ENCODE measurements around the gene ZNF512B. TPM values are rescaled to one million over a fixed set of nuclear protein-coding genes. Genes with fewer than 3 reads are reported as not detected.

ZNF512B gene
- total and polyA plus RNA-seq, 2 donors (not counting 3 experiments of a cell fraction or from before 2014, with no cell fraction given), result 8.7 to 30.0 TPM

- Histone ChIP-seq H3K27me3 (ENCODE audit: control insufficient read depth in 2 of 2, insufficient read depth in 2 of 2, low read length in 2 of 2) (no peaks in the 10 kb centered on the region), H3K79me2 (ENCODE audit: control insufficient read depth, insufficient read depth, low read length) (peaks cover 16% of the 10 kb centered on the region), H3K27ac (ENCODE audit: insufficient read depth, low read depth, low read length) (no peak overlapping the region), H3K9ac (replicated peaks; ENCODE audit: extremely low read depth, insufficient read depth, low read length) (no peak overlapping the region), H3K4me3 (replicated peaks in 1 of 3; ENCODE audit: insufficient read depth in 1 of 3, low read depth in 1 of 3, low read length in 3 of 3) (peak overlapping the region; percentile 19 to 40 (median 27)), H3K4me1 (ENCODE audit: control insufficient read depth, extremely low read depth, insufficient read depth, low read length) (peaks cover 21% of the 10 kb centered on the region), H3K4me2 (ENCODE audit: insufficient read depth, low read length) (peak overlapping the region; percentile 31), H3K36me3 (ENCODE audit: control insufficient read depth in 2 of 2, extremely low read depth in 1 of 2, insufficient read depth in 2 of 2, low read length in 2 of 2) (peaks cover 0 to 2% of the 10 kb centered on the region in 2 experiments), H4K20me1 (replicated peaks; ENCODE audit: control insufficient read depth, extremely low read depth, insufficient read depth, low read length) (no peaks in the 10 kb centered on the region), H2AFZ (ENCODE audit: low read depth, low read length) (peak overlapping the region; percentile 29), H3K9me1 (replicated peaks; ENCODE audit: control insufficient read depth, extremely low read depth, insufficient read depth, low read length) (no peaks in the 10 kb centered on the region), H3K9me3 (replicated peaks; ENCODE audit: control insufficient read depth, insufficient read depth, low read length) (no peaks in the 10 kb centered on the region)
- no TSS peak for BruUV-seq (replicated peaks)
- peak; percentile 63 for FAIRE-seq
- intact Hi-C loops (cut with micrococcal nuclease), result no loop called here
- no peak for TF ChIP-seq EZH2 (IDR thresholded peaks at IDR 0.05; ENCODE audit: borderline replicate concordance, low read depth, low read length, severe bottlenecking)
- peak; percentile 34 for TF ChIP-seq POLR2AphosphoS5 (IDR thresholded peaks at IDR 0.05; ENCODE audit: insufficient read depth, low read depth, low read length)
- POLR2A ChIA-PET, result no interaction called here
- dilution Hi-C loops (cut with MboI; ENCODE audit: extremely low pct_ligation_motif_present, low sequenced_read_pairs), result no loop called here
- CTCF ChIA-PET, result interaction anchor here (0.6 to 4.2 kb wide), 11 partner anchors 16 to 441 kb away, joined by 3 to 34 read pairs (median 6); partner anchors contain the start of genes HELZ2, OPRL1, PTK6 and RGS19
- DNase-seq (ENCODE audit: low read depth, low spot score), result peak; percentile 30
These were observed 8.8 kb upstream of the ZNF512B start for GRCh38 chr20:63978319-63979228.

GRCh38 chr20:63977739-63978276 lies 8.1 kb upstream of the ZNF512B start:
- Histone ChIP-seq H2AFZ (ENCODE audit: low read depth, low read length) (no peak overlapping the region), H3K36me3 (ENCODE audit: control insufficient read depth in 2 of 2, extremely low read depth in 1 of 2, insufficient read depth in 2 of 2, low read length in 2 of 2) (no peaks in the 10 kb centered on the region)
- intact Hi-C loops (cut with micrococcal nuclease), result no loop called here

More at GRCh38 chr20:63977739-63978276, 8.1 kb upstream of the ZNF512B start:
- ChIA-PET CTCF (interaction anchor here (1.6 kb wide), 1 partner anchor 440 kb away, joined by 9 read pairs; the partner anchor contains the start of gene PTK6), POLR2A (no interaction called here)
- no peak overlapping the region for H3K4me3 ChIP-seq (replicated peaks in 1 of 3; ENCODE audit: insufficient read depth in 1 of 3, low read depth in 1 of 3, low read length in 3 of 3)
- FAIRE-seq, result peak; percentile 55
- H3K79me2 ChIP-seq (ENCODE audit: control insufficient read depth, insufficient read depth, low read length), result peaks cover 13% of the 10 kb centered on the region
- TF ChIP-seq POLR2AphosphoS5 (IDR thresholded peaks at IDR 0.05; ENCODE audit: insufficient read depth, low read depth, low read length) (no peak), MAX (IDR thresholded peaks at IDR 0.05; ENCODE audit: insufficient read depth, insufficient read length) (no peak), CTCF (IDR thresholded peaks at IDR 0.05; ENCODE audit: extremely low read depth in 1 of 2, insufficient read depth in 1 of 2, low read depth in 1 of 2, low read length in 2 of 2) (no peak), FOS (IDR thresholded peaks at IDR 0.05; ENCODE audit: borderline replicate concordance, insufficient read depth, low read length) (no peak), JUN (IDR thresholded peaks at IDR 0.05; ENCODE audit: borderline replicate concordance, insufficient read depth, insufficient read length, low read depth) (no peak), MYC (IDR thresholded peaks at IDR 0.05; ENCODE audit: low read depth, low read length) (no peak), POLR2A (IDR thresholded peaks at IDR 0.05; ENCODE audit: low read depth, low read length) (no peak), EZH2 (IDR thresholded peaks at IDR 0.05; ENCODE audit: borderline replicate concordance, low read depth, low read length, severe bottlenecking) (no peak)
- dilution Hi-C loops (cut with MboI; ENCODE audit: extremely low pct_ligation_motif_present, low sequenced_read_pairs), result no loop called here
- DNase-seq (ENCODE audit: low read depth, low spot score), result no peak
- H3K4me2 ChIP-seq (ENCODE audit: insufficient read depth, low read length), result no peak overlapping the region
- H4K20me1 ChIP-seq (replicated peaks; ENCODE audit: control insufficient read depth, extremely low read depth, insufficient read depth, low read length), result no peaks in the 10 kb centered on the region
- H3K4me1 ChIP-seq (ENCODE audit: control insufficient read depth, extremely low read depth, insufficient read depth, low read length), result peaks cover 24% of the 10 kb centered on the region
- BruUV-seq (replicated peaks), result no TSS peak
- no peak overlapping the region for H3K9ac ChIP-seq (replicated peaks; ENCODE audit: extremely low read depth, insufficient read depth, low read length)
- no peaks in the 10 kb centered on the region for H3K9me3 ChIP-seq (replicated peaks; ENCODE audit: control insufficient read depth, insufficient read depth, low read length)
- no peak overlapping the region for H3K27ac ChIP-seq (ENCODE audit: insufficient read depth, low read depth, low read length)
- no peaks in the 10 kb centered on the region for H3K9me1 ChIP-seq (replicated peaks; ENCODE audit: control insufficient read depth, extremely low read depth, insufficient read depth, low read length)
- H3K27me3 ChIP-seq (ENCODE audit: control insufficient read depth in 2 of 2, insufficient read depth in 2 of 2, low read length in 2 of 2), result no peaks in the 10 kb centered on the region

Data from endothelial cell of umbilical vein (primary cell).